Subcutaneous adipose tissue (tissue), 4 donors: ENCODE results near the gene PUS1. TPM values are rescaled to one million over a fixed set of nuclear protein-coding genes. Genes with fewer than 3 reads are reported as not detected.

Experiments
- CTCF ChIP-seq: fragments of 450-650 bp; IDR thresholded peaks from one replicate; pipeline ENCODE4 v1.5.1; 2016; ENCODE audit warnings: low read depth, mild to moderate bottlenecking, control low read depth, antibody characterized with exemption, moderate library complexity
- total RNA-seq, 4 donors: library from RNA; depleted of rRNA; stranded (reverse); fragments of >200 nt; gene quantifications; one replicate each; pipeline ENCODE4 v1.1.0, GENCODE V29; 2016

PUS1 gene
- total RNA-seq, 4 donors from 2014 or later, result 8.2 to 23.4 (median 14.8) TPM

- TF ChIP-seq CTCF, result no peak
Observed at GRCh38 chr12:131986361-131986760, 57.3 kb downstream of the PUS1 start.

- TF ChIP-seq CTCF, result no peak
Observed at GRCh38 chr12:131986910-131987309, 57.8 kb downstream of the PUS1 start.

GRCh38 chr12:131987552-131987951, 58.5 kb downstream of the PUS1 start:
- TF ChIP-seq CTCF, result no peak

- TF ChIP-seq CTCF, result no peak
Observed at GRCh38 chr12:131988054-131988796, 59.1 kb downstream of the PUS1 start.

GRCh38 chr12:131989021-131989420, 59.9 kb downstream of the PUS1 start:
- no peak for TF ChIP-seq CTCF

GRCh38 chr12:131990066-131990979, 61.2 kb downstream of the PUS1 start:
- no peak for TF ChIP-seq CTCF

GRCh38 chr12:131990980-131991305, 61.9 kb downstream of the PUS1 start:
- TF ChIP-seq CTCF, result no peak
